ENCODE measurements around the gene SUPT20HL2.
"Not testable (repeated sequence)": the region's sequence is repeated elsewhere in the genome, so short reads cannot be mapped to it uniquely, and the experiment has no call there.

Gene SUPT20HL2

GRCh38 chrX:24308803-24309202, 5.1 kb downstream of the SUPT20HL2 start:
- DNase-seq = not testable (repeated sequence)

- no peak for DNase-seq
Observed at GRCh38 chrX:24306440-24306839, 7.4 kb downstream of the SUPT20HL2 start.

DNA sequence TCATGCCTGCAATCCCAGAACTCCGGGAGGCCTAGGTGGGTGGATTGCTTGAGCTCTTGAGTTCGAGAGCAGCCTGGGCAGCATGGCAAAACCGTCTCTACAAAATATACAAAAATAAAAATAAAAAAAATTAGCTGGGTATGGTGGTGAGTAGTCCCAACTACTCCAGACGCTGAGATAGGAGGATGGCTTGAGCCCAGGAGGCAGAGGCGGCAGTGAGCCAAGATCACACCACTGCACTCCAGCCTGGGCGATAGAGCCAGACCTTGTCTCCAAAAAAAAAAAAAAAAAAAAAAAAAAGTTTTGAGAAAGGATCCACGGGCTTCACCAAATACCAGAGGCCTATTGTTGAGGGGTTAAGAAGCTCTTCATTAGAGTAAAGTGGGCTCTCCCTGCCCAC, 8.0 kb downstream of the SUPT20HL2 start:
- no peak for DNase-seq

DNA sequence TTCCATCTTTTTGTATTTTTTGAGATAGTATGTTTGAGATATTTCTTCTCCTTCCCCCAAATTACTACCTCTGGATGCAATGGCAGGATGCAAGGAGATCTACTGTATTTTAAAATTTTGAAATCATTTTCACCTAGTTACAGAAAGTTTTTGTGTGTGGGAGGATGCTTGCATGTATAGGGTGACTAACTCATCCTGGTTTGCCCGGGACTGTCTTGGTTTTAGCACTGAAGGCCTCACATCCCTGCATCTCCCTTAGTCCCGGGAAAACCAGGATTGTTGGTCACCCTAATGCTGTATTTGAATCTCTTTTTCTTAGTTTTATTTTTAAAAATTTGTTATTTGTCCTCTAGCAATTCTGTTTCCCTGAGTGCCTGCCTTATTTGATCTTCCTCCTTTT, 12.1 kb downstream of the SUPT20HL2 start:
- DNase-seq = no peak

GRCh38 chrX:24301060-24301459, 12.8 kb downstream of the SUPT20HL2 start:
- no peak for DNase-seq

GRCh38 chrX:24298191-24298590, 15.7 kb downstream of the SUPT20HL2 start:
- DNase-seq = no peak

- DNase-seq = peak; percentile 56 to 66
Observed at GRCh38 chrX:24294619-24295018, 19.2 kb downstream of the SUPT20HL2 start.

DNA sequence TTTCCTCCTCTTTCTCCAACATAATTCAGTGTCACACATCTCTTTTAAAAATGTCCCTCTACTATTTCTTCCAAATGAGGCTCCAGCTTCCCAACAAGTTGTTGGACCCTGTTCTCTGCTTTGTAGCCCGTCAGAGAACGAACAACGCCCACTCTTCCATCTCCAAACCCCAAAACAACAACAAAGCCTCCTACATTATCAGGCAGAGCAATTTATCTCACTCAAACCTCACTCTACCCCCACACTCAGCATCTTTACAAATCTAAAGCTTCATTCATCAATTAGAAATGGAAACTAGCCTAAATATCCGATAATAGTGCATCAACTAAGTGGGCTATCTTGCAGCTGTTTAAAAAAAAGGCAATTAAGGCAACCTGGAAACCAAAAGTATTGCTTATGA, 20.5 kb downstream of the SUPT20HL2 start:
- DNase-seq = no peak

- DNase-seq = no peak
Observed at GRCh38 chrX:24292353-24292752, 21.5 kb downstream of the SUPT20HL2 start.

GRCh38 chrX:24285082-24285481, 28.8 kb downstream of the SUPT20HL2 start:
- no peak for DNase-seq

DNA sequence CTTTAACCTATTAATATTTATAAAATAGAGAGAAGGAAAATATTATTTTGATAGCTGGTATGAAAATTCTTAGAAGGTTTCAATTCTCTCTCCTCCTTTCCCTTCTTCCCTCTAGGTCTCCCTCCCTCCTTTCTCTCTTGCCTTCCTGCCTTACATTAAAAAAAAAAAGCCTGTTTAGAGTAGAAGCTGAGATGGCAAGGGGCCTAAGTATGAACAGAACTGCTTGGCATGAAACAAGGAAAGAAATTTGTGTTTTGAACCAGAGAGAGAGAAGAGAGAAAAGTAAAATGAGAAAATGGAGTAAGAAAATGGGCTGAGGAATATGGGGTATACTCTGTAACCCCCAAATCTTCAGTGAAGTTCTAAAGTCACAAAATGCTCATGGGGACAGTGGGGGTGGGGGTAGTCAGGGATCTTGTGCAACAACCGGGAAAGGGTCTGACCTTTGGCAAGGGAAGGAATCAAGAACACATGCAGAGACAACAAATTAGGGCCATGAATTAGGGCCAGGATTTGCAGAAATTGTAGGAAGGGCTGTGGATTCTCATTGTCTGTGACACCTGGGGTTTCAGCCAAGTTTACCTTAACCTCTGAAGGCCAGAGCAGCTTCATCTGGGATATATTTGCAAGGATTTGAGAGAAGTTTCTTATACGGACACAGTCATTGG, 30.6 kb downstream of the SUPT20HL2 start:
- no peak for DNase-seq

- DNase-seq = no peak
Observed at GRCh38 chrX:24282381-24283126, 31.3 kb downstream of the SUPT20HL2 start.

GRCh38 chrX:24277405-24277804, 36.5 kb downstream of the SUPT20HL2 start:
- DNase-seq = no peak

DNA sequence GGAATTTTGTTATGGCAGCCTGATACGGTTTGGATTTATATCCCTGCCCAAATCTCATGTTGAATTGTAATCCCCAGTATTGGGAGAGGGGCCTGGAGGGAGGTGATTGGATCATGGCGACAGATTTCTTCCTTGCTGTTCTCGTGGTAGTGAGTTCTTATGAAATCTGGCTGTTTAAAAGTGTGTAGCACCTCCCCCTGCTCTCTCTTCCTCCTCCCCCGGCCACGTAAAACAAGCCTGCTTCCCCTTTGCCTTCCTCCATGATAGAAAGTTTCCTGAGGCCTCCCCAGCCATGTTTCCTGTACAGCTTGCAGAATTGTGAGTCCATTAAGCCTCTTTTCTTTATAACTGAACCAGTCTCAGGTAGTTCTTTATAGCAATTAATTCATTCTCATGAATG, 37.9 kb downstream of the SUPT20HL2 start:
- DNase-seq = no peak

DNA sequence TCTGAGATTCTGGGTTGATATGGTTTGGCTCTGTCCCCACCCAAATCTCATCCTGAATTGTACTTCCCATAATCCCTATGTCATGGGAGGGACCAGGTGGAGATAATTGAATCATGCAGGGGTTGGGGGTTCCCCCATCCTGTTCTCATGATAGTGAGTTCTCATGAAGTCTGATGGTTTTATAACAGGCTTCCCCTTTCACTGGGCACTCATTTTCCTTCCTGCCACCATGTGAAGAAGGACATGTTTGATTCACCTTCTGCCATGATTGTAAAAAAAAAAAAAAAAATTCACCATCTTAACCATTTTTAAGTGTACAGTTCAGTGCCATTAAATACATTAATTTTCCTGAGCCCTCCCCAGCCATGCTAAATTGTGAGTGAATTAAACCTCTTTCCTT, 42.6 kb downstream of the SUPT20HL2 start:
- no peak for DNase-seq

GRCh38 chrX:24268786-24269185, 45.1 kb downstream of the SUPT20HL2 start:
- DNase-seq = no peak

DNA sequence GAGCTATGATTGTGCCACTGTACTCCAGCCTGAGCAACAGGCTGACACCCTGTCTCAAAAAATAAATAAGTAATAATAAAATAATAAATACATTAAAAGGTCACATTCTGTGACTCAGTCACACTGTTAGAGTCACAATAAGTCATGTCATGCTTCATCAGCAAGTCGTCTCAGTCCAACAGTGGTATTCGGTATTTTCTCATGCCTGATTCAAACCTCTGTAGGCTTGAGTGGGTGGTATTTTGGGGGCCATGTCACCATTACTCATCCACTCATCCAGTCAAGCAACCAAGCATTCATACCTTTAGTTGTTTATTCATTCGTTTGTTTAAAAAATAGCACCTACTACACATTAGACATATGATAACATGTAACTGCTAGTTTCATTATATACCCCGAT, 46.9 kb downstream of the SUPT20HL2 start:
- no peak for DNase-seq

DNA sequence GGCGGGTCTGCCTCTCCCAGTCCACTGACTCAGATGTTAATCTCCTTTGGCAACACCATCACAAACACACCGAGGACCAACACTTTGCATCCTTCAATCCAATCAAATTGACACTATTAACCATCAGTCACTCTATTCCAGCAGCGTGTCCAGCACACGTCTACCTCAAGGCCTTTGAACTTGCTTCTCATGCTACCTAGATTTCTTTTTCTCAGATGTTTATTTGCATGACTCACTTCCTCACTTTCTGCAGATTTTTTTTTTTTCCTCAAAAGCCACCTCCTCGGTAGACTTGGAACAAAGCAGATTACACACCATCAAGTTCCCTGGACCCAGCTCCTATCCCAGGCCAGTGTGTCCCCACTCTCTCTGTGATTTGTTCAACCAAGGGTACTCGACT, 49.5 kb downstream of the SUPT20HL2 start:
- no peak for DNase-seq

DNA sequence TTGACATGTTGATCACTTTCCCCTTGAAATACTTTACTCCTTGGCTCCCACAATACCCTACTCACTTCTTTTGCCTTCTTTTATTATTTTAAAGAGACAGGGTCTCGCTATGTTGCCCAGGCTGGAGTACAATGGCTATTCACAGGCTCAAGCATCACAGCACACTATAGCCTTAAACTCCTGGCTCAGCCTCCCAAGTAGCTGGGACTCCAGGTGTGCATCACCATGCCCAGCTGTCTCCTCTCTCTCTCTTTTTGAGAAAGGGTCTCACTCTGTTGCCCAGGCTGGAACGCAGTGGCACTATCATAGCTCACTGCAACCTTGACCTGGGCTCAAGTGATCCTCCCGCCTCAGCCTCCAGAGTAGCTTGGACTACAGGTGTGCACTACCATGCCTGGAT, 51.6 kb downstream of the SUPT20HL2 start:
- no peak for DNase-seq
